ENCODE measurements around the gene CCDC85C.
A peak's percentile ranks its signal among the peaks of the same experiment; 100 is the strongest.

Gene CCDC85C

GRCh38 chr14:99512110-99512449 lies 91.9 kb downstream of the CCDC85C start:
- DNase-seq (ENCODE audit: low read depth in 2 of 2), result no peak

GRCh38 chr14:99511421-99512109 lies 92.4 kb downstream of the CCDC85C start:
- DNase-seq (ENCODE audit: low read depth in 2 of 2), result no peak

GRCh38 chr14:99510556-99511139 lies 93.4 kb downstream of the CCDC85C start:
- DNase-seq (ENCODE audit: low read depth in 2 of 2), result no peak

GRCh38 chr14:99509871-99510555 lies 94.0 kb downstream of the CCDC85C start:
- DNase-seq (ENCODE audit: low read depth in 2 of 2), result no peak

- DNase-seq (ENCODE audit: low read depth in 2 of 2), result no peak
These were observed 94.9 kb downstream of the CCDC85C start for GRCh38 chr14:99508896-99509629.

GRCh38 chr14:99507860-99508640 lies 96.0 kb downstream of the CCDC85C start:
- no peak for DNase-seq (ENCODE audit: low read depth in 2 of 2)

- no peak for DNase-seq (ENCODE audit: low read depth in 2 of 2)
These were observed 97.7 kb downstream of the CCDC85C start for GRCh38 chr14:99506276-99506675.

GRCh38 chr14:99505089-99505488 lies 98.9 kb downstream of the CCDC85C start:
- DNase-seq (ENCODE audit: low read depth in 2 of 2), result no peak

- no peak for DNase-seq (ENCODE audit: low read depth in 2 of 2)
These were observed 100.1 kb downstream of the CCDC85C start for GRCh38 chr14:99503848-99504453.

GRCh38 chr14:99502989-99503421 lies 101.0 kb downstream of the CCDC85C start:
- no peak for DNase-seq (ENCODE audit: low read depth in 2 of 2)

- DNase-seq (ENCODE audit: low read depth in 2 of 2), result no peak
These were observed 106.1 kb downstream of the CCDC85C start for GRCh38 chr14:99497894-99498293.

- DNase-seq (ENCODE audit: low read depth in 2 of 2), result no peak
These were observed 106.7 kb downstream of the CCDC85C start for GRCh38 chr14:99497341-99497740.

- no peak for DNase-seq (ENCODE audit: low read depth in 2 of 2)
These were observed 119.9 kb downstream of the CCDC85C start for GRCh38 chr14:99484106-99484505.

GRCh38 chr14:99481745-99482099 lies 122.3 kb downstream of the CCDC85C start:
- DNase-seq (ENCODE audit: low read depth in 2 of 2), result no peak

- DNase-seq (ENCODE audit: low read depth in 2 of 2), result peak; percentile 99 to 100
These were observed 122.9 kb downstream of the CCDC85C start, which contains the start of gene CCNK for GRCh38 chr14:99480917-99481744. Gene CCNK, plus strand, starts transcription at chr14:99481409. Its CDS starts 11,269 bp downstream, at chr14:99492678.

- DNase-seq (ENCODE audit: low read depth in 2 of 2), result no peak
These were observed 123.8 kb downstream of the CCDC85C start, which contains the start of gene SETD3 for GRCh38 chr14:99479906-99480869. Gene SETD3, minus strand, starts transcription at chr14:99480859. Its CDS starts 15,054 bp downstream, at chr14:99465805.

- no peak for DNase-seq (ENCODE audit: low read depth in 2 of 2)
These were observed 124.7 kb downstream of the CCDC85C start for GRCh38 chr14:99479160-99479905.

- no peak for DNase-seq (ENCODE audit: low read depth in 2 of 2)
These were observed 125.9 kb downstream of the CCDC85C start for GRCh38 chr14:99478128-99478527.
